PC-3 (cell line): ENCODE data around the gene PRLH.

Source experiments
- EZH2 ChIP-seq: fragments of 300-600 bp; sonication (generic); IDR thresholded peaks from one replicate; pipeline ENCODE4 v1.6.1; 2017; ENCODE audit warnings: antibody characterized with exemption, mild to moderate bottlenecking, low read length; ENCODE audit not compliant: unreplicated experiment
- EZH2phosphoT487 ChIP-seq: fragments of 300-600 bp; sonication (generic); IDR thresholded peaks from 2 replicates; pipeline ENCODE4 v1.6.1; 2018; ENCODE audit warnings: mild to moderate bottlenecking, antibody characterized with exemption, low read length, borderline replicate concordance
- TF ChIP-seq, protein P1 (sequence below): fragments of 300-600 bp; sonication (generic); conservative IDR thresholded peaks from 2 replicates; pipeline ENCODE4 v1.5.1; 2017; ENCODE audit warnings: antibody characterized with exemption, low read depth, mild to moderate bottlenecking, low read length

DNA sequence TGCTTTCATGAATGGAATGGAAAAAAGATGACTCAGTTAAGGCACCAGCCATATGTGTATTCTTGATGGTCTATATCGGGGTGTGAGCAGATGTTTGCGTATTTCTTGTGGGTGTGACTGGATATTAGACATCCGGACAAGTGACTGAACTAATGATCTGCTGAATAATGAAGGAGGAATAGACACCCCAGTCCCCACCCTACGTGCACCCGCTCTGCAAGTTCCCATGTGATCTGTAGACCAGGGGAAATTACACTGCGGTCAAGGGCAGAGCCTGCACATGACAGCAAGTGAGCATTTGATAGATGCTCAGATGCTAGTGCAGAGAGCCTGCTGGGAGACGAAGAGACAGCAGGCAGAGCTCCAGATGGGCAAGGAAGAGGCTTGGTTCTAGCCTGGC lies 12.4 kb upstream of the PRLH start:
- TF ChIP-seq EZH2 (no peak), EZH2phosphoT487 (no peak)
- TF ChIP-seq, protein P1, sequence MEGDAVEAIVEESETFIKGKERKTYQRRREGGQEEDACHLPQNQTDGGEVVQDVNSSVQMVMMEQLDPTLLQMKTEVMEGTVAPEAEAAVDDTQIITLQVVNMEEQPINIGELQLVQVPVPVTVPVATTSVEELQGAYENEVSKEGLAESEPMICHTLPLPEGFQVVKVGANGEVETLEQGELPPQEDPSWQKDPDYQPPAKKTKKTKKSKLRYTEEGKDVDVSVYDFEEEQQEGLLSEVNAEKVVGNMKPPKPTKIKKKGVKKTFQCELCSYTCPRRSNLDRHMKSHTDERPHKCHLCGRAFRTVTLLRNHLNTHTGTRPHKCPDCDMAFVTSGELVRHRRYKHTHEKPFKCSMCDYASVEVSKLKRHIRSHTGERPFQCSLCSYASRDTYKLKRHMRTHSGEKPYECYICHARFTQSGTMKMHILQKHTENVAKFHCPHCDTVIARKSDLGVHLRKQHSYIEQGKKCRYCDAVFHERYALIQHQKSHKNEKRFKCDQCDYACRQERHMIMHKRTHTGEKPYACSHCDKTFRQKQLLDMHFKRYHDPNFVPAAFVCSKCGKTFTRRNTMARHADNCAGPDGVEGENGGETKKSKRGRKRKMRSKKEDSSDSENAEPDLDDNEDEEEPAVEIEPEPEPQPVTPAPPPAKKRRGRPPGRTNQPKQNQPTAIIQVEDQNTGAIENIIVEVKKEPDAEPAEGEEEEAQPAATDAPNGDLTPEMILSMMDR = no peak
